WTC11 (cell line): ENCODE results near the gene RNF4.

Experiments used
- E2F5 ChIP-seq: sonication (generic); formaldehyde crosslinking; IDR thresholded peaks from 2 replicates; pipeline ENCODE4 v1.8.1; 2022; ENCODE audit warnings: mild to moderate bottlenecking, moderate library complexity, missing genetic modification reagents
- FOXP1 ChIP-seq: sonication (generic); formaldehyde crosslinking; IDR thresholded peaks from 2 replicates; pipeline ENCODE4 v1.8.0; 2022; ENCODE audit warnings: missing genetic modification reagents, mild to moderate bottlenecking, moderate library complexity, borderline replicate concordance
- NR1H2 ChIP-seq: sonication (generic); formaldehyde crosslinking; IDR thresholded peaks from 2 replicates; pipeline ENCODE4 v1.9.0; 2021; ENCODE audit warnings: mild to moderate bottlenecking, moderate library complexity, missing genetic modification reagents
- SP1 ChIP-seq: sonication (generic); formaldehyde crosslinking; conservative IDR thresholded peaks from 2 replicates; pipeline ENCODE4 v1.8.1; 2022; ENCODE audit warnings: missing genetic modification reagents
- ZBTB43 ChIP-seq: sonication (generic); formaldehyde crosslinking; IDR thresholded peaks from 2 replicates; pipeline ENCODE4 v1.8.1; 2023; ENCODE audit warnings: mild to moderate bottlenecking, missing genetic modification reagents
- ZNF232 ChIP-seq: sonication (generic); formaldehyde crosslinking; IDR thresholded peaks from 2 replicates; pipeline ENCODE4 v1.8.0; 2022; ENCODE audit warnings: mild to moderate bottlenecking, missing genetic modification reagents
- ZNF423 ChIP-seq: fragments of 250-450 bp; sonication (Bioruptor Pico); IDR thresholded peaks from 2 replicates; pipeline ENCODE4 v2.1.2; 2022; ENCODE audit warnings: mild to moderate bottlenecking, moderate library complexity
- TF ChIP-seq, protein P1 (sequence below): fragments of 200-600 bp; IDR thresholded peaks from 2 replicates; pipeline ENCODE4 v1.8.0; 2022; ENCODE audit warnings: antibody characterized with exemption
- TF ChIP-seq, protein P2 (sequence below): sonication (generic); formaldehyde crosslinking; IDR thresholded peaks from 2 replicates; pipeline ENCODE4 v1.8.1; 2022; ENCODE audit warnings: missing genetic modification reagents, borderline replicate concordance
- TF ChIP-seq, protein P3 (sequence below): sonication (generic); formaldehyde crosslinking; IDR thresholded peaks from 2 replicates; pipeline ENCODE4 v1.8.1; 2023; ENCODE audit warnings: mild to moderate bottlenecking, missing genetic modification reagents

GRCh38 chr4:2516635-2517034, 47.7 kb downstream of the RNF4 start:
- TF ChIP-seq, protein P1, sequence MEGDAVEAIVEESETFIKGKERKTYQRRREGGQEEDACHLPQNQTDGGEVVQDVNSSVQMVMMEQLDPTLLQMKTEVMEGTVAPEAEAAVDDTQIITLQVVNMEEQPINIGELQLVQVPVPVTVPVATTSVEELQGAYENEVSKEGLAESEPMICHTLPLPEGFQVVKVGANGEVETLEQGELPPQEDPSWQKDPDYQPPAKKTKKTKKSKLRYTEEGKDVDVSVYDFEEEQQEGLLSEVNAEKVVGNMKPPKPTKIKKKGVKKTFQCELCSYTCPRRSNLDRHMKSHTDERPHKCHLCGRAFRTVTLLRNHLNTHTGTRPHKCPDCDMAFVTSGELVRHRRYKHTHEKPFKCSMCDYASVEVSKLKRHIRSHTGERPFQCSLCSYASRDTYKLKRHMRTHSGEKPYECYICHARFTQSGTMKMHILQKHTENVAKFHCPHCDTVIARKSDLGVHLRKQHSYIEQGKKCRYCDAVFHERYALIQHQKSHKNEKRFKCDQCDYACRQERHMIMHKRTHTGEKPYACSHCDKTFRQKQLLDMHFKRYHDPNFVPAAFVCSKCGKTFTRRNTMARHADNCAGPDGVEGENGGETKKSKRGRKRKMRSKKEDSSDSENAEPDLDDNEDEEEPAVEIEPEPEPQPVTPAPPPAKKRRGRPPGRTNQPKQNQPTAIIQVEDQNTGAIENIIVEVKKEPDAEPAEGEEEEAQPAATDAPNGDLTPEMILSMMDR, result no peak
- TF ChIP-seq SP1 (CRISPR knock-in tag) (no peak), ZNF423 (CRISPR knock-in tag) (no peak), NR1H2 (CRISPR knock-in tag) (no peak), E2F5 (CRISPR knock-in tag) (no peak), ZNF232 (CRISPR knock-in tag) (no peak), ZBTB43 (CRISPR knock-in tag) (no peak), FOXP1 (no peak)
- TF ChIP-seq, protein P2, sequence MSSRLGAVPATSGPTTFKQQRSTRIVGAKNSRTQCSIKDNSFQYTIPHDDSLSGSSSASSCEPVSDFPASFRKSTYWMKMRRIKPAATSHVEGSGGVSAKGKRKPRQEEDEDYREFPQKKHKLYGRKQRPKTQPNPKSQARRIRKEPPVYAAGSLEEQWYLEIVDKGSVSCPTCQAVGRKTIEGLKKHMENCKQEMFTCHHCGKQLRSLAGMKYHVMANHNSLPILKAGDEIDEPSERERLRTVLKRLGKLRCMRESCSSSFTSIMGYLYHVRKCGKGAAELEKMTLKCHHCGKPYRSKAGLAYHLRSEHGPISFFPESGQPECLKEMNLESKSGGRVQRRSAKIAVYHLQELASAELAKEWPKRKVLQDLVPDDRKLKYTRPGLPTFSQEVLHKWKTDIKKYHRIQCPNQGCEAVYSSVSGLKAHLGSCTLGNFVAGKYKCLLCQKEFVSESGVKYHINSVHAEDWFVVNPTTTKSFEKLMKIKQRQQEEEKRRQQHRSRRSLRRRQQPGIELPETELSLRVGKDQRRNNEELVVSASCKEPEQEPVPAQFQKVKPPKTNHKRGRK (CRISPR knock-in tag), result no peak
- TF ChIP-seq, protein P3, sequence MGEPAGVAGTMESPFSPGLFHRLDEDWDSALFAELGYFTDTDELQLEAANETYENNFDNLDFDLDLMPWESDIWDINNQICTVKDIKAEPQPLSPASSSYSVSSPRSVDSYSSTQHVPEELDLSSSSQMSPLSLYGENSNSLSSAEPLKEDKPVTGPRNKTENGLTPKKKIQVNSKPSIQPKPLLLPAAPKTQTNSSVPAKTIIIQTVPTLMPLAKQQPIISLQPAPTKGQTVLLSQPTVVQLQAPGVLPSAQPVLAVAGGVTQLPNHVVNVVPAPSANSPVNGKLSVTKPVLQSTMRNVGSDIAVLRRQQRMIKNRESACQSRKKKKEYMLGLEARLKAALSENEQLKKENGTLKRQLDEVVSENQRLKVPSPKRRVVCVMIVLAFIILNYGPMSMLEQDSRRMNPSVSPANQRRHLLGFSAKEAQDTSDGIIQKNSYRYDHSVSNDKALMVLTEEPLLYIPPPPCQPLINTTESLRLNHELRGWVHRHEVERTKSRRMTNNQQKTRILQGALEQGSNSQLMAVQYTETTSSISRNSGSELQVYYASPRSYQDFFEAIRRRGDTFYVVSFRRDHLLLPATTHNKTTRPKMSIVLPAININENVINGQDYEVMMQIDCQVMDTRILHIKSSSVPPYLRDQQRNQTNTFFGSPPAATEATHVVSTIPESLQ (CRISPR knock-in tag), result no peak
